DMS53 (cell line): ENCODE data around the gene DNAJC27.
"Not testable (repeated sequence)": the region's sequence is repeated elsewhere in the genome, so short reads cannot be mapped to it uniquely, and the experiment has no call there.

Experiments
- DNase-seq: peaks from one replicate; lab custom pipeline; 2025; lab: John Stamatoyannopoulos, UW

DNAJC27 gene

DNA sequence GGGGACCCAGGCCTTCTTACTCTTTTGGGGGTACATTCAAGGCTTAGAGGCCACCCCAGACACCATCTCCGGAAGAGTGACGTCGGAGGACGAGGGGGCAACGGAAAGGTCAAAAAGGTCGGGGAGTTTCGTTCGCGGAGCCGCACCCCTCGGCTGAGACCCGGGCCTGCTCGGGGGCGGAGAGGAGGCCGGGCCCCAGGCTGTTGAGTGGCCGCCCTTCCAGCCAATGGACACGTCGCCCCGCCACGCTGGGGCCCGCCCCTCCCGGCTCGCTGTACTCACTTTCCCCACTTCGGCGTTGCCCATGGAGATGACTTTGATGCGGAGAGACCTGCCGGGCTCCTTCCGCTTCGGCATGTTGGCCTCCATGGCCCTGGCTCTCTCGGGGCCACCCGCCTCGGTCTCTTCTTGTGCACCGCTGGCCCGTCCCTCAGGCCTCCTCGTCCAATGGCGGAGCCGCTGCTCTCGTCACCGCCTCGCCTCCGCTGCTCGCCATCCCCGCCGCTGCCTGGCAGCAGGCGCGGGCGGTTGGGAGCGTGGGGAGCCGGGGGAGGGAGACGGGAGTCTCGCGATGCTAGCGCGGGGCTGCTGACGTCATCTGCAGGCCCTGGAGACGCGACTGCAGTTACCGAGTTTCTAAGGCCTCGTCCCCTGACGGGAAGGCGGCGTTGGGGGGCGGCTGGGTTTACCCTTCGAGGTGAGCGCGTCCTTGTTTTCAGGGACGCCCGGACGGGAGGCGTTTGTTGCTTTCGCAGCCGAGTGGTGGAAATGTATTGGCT is at the start of gene DNAJC27:
DNAJC27 (minus strand) TSS at position 420 of the 779 bp plus-strand sequence; CDS start at position 369, 51 bp downstream.
- DNase-seq, result peak; percentile 98

DNA sequence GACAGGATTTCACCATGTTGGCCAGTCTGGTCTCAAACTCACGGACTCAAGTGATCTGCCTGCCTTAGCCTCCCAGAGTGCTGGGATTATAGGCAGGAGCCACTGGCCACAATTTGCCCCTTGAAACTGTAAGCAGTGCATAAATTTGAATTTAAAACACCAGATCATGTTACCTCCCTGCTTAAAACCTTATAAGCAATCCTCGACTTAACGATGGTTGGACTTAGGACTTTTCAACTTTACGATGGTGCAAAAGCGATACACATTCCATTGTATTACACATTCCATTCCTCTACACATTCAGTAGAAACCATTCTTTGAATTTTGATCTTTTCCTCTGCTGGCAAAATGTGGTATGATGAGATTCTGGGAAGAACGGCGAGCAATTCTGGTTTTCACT is 46.9 kb upstream of the DNAJC27 start:
- DNase-seq, result no peak

GRCh38 chr2:25014631-25015030 is 42.9 kb upstream of the DNAJC27 start:
- DNase-seq, result no peak

GRCh38 chr2:25011342-25011741 is 39.6 kb upstream of the DNAJC27 start:
- not testable (repeated sequence) for DNase-seq

GRCh38 chr2:25009954-25010353 is 38.2 kb upstream of the DNAJC27 start:
- DNase-seq, result peak; percentile 75

DNA sequence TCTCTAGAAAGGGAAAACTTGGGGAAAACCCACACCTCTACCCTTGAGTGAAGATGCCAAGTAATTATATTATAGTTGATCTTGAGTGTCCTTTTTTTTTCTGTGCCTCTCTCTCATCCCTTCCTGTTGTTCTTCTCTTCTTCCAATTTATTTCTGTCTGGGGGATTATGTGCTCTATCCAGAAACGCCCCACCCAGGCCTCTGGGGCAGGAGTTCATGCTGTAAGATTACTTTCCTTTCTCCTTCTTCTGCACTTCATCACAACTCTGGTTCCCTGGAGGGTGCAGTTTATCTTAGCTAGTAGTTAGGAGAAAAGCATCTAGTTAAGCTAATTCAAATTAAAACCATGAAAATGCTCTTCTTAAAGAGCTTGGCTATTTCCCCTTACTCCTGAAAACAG is 30.3 kb upstream of the DNAJC27 start:
- DNase-seq, result no peak

GRCh38 chr2:25001325-25001637 is 29.5 kb upstream of the DNAJC27 start:
- DNase-seq, result no peak

DNA sequence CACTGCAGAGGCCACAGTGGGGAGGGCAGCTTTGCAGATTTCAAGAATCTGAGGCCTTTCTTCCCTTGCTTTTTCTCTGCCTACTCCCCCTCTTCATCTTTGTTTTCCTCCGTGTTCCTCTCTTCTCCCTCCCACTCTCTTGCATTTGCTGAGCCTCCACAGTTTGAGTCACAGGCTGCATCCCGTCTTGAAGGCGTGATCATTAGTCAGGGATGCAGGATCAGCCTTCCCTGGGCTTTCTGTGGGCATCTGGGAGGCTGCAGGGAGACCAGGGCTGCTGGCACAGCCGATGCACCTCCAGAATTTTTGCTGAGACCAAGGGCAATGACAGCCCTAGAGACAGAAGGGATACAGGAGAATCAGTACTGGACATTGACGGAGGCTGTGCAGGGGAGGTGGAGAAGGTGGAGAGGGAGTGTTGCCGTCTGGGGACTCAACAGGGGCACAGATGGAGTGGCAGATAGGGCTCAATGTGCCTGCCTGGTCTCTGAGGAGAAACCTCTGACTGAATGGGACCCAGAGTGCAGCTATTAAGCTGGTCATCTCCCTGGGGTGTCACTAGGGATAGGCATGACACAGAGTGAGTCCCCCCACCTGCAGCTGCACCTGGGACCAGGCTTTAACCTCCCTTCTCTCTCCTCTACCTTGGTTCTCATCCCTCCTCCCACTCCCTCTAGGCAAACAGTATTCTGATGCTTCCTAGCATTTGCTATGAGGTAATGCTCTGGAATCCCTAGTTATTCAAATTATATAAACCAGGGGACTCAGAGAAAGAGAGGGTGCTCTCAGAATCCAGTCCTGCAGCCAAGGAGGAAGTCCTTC is 29.0 kb upstream of the DNAJC27 start:
- DNase-seq, result no peak

DNA sequence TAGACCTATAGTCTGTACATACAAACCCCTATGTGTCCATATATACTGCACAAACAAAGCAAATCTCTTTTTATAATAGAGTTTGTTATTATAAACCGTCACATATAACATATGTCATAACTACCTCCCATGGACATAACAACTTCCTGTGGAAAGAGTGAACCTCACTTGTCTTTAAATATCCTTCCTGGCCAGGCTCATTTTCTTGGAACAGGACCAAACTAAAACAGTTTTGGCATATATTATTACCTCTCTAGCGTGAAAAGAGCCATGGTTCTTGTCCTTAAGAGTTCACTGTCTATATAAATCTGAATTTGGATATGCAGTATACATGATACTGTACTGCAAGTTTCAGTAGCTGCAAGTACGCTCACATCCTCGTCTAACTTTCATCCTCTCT is 28.3 kb upstream of the DNAJC27 start:
- DNase-seq, result no peak

- not testable (repeated sequence) for DNase-seq
Observed at GRCh38 chr2:24999097-24999496, 27.3 kb upstream of the DNAJC27 start.

DNA sequence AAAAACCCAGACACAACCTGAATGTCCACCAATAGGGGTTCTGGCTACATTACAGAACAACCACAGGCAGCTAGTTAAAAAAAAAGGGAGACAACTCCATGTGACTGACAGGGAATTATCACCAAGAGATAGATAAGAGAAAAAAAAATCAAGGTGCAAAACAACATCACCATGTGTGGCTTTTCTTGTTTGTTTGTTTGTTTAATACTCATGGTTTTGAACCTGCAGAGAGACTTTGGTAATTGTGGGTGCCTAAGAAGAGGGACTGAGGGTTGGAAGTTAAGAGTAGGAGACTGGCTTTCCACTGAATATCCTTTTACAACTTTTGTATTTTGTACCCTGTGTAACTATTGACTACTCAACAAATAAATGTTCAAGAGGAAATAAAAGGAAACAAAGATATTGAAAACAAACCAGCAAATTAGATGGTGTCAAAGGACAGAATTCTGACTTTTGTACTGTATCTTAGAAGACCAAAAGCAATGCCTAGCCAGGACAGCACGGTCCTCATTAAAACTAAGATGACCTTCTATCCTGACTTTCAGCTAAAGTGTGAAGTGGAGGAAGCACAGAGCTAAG is 22.5 kb upstream of the DNAJC27 start:
- no peak for DNase-seq

DNA sequence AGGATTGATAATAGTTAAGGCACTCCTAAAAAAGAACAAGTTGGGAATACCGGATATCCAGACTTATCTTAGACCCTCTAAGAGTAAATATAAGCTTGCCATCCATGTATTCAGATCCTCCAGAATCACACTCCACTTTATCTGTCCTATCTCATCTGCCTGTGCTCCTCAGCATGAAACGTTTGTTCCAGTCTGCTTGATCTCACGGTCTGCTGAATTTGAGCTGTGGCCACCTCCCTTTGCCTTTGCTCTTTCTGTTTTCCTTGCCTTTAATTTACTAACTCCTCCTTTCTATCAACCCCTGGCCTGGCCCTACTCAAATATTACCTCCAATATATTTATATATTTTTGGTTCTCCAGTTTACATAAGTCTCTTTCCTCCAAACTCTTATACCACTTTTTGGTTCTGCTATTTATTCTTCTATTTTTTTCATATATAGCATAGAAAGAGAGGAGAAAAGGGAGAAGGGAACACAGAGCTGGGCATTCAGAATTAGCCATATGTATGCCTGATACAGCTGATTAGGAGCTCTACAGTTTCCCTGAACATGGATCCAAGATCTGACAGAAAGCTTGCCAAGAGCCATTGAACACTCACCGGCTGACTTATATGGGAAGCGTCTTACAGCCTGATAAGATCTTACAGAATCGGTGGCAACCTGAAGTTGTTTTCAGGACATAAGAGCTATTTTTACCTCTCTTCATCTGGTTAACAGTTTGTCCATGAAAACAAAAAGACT is 21.8 kb upstream of the DNAJC27 start:
- DNase-seq, result peak; percentile 58

GRCh38 chr2:24986372-24986771 is 14.6 kb upstream of the DNAJC27 start:
- no peak for DNase-seq

DNA sequence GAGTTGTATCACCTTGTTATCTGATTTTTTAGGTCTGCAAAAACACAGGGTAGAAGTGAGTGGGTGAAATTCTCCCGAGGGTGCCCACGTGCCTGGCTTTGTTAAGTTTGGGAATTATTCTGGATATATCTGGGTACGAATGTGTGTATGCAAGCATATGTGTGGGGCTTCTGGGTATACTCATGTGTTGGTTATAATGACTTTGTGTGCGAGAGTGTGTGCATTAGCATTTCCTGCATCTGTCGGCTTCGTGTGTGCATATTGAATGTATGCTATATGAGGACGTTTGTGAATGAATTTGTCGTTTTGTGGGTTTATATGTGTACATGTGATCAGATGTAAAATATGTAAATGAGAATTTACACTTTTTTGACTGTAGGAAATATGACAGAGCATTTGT is 13.8 kb upstream of the DNAJC27 start:
- no peak for DNase-seq

- no peak for DNase-seq
Observed at GRCh38 chr2:24984912-24985311, 13.2 kb upstream of the DNAJC27 start.

DNA sequence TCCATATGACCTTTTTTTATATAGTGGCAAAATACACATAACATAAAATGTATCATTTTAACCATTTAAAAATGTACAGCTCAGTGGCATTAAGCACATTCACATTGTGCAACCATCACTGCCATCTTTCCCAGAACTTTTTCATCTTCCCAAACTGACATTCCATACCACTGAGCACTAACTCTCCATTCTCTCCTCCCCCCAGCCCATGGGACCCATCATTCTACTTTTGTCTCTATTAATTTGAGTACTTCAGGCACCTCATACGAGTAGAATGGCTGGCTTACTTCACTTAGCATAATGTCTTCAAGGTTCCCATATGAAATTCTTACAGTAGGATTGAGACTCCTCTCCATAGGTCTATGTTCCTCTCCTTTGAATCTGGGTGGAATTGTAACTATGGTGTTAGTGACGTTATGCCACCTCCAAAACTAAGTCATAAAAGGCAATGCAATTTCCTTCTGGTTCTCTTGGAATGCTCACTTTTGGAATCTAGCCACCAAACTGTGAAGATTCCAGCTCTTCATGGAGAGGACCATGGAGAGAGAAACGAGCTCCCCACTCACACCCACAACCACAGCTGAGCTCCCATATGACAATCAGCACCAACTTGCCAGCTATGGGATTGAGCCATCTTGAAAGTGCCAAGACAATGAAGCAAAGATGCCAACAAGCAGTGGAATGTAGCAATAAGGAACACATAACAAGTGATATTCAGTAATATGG is 9.8 kb upstream of the DNAJC27 start:
- DNase-seq, result no peak

DNA sequence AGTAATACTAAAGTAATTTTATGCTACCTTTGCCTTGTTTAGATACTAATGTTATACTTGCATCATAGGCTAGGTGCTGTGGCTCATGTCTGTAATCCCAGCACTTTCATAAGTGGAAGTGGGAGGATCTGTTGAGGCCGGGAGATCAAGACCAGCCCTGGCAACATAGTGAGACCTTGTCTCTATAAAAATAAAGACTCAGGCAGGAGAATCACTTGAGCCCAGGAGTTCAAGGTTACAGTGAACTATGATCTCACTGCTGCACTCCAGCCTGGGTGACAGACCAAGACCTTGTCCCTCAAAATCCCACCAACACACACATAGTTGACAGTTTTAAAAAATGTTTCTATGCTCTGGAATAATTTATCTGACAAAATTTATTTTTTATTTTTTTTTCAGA is 6.9 kb upstream of the DNAJC27 start:
- DNase-seq, result no peak

DNA sequence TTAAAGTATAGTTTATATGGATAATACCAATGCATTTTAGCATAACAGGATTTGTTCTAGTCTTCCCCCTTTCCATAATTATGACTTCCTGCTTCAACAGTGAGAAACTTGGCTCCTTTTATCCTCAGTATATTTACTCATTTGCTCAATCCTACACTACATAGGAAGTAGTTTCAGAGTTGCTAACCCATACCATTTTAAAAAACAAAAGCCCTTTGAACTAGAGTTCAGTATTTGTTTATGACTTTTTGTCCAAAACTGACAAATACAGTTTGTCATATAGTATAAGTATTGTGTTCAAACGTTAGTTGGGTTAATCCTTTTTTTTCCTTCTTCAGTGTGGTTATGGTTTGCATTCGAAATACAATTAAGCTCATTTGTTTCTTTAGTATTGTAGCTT is 5.9 kb upstream of the DNAJC27 start:
- no peak for DNase-seq

GRCh38 chr2:24973812-24974211 is 2.1 kb upstream of the DNAJC27 start:
- DNase-seq, result no peak

GRCh38 chr2:24972315-24972961 is 683 bp upstream of the DNAJC27 start:
- peak; percentile 70 for DNase-seq

DNA sequence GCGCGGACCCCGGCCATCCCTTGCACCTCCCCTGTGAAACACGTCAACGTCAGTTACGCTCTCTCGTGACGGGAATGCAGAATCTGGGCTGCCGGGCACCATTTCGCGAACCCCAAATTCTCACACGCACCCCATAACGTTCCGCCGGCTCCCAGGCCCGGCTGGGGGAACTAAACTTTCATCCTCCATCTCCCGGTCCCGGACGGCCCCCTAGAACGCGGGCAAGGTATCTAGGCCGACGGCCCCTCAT is 544 bp downstream of the DNAJC27 start:
- DNase-seq, result peak; percentile 52
